ENCODE measurements around the gene PIGZ. TPM values are rescaled to one million over a fixed set of nuclear protein-coding genes. Genes with fewer than 3 reads are reported as not detected.

Gene PIGZ
- total RNA-seq, 2 experiments from 2014 or later = 0.65 to 0.71 TPM

- H3K4me3 Mint-ChIP-seq = no peak overlapping the region
- intact Hi-C loops (cut with micrococcal nuclease) = no loop called here
- DNase-seq = no peak
- peaks cover 5% of the 10 kb centered on the region for H3K4me1 Mint-ChIP-seq (ENCODE audit: low read depth)
- H3K36me3 Mint-ChIP-seq = peaks cover 28% of the 10 kb centered on the region
- H3K27ac Mint-ChIP-seq = no peak overlapping the region
- POLR2A ChIA-PET = no interaction called here
- no peaks in the 10 kb centered on the region for H3K27me3 Mint-ChIP-seq
- CTCF ChIA-PET = no interaction called here
- H3K9me3 Mint-ChIP-seq = peaks cover 3% of the 10 kb centered on the region
Measured at GRCh38 chr3:196916995-196917394, 51.6 kb downstream of the PIGZ start.

GRCh38 chr3:196916221-196916620, 52.4 kb downstream of the PIGZ start:
- H3K36me3 Mint-ChIP-seq = peaks cover 28% of the 10 kb centered on the region
- no peak overlapping the region for H3K4me3 Mint-ChIP-seq
- no peaks in the 10 kb centered on the region for H3K27me3 Mint-ChIP-seq
- peaks cover 3% of the 10 kb centered on the region for H3K9me3 Mint-ChIP-seq
- intact Hi-C loops (cut with micrococcal nuclease) = no loop called here
- POLR2A ChIA-PET = no interaction called here
- H3K4me1 Mint-ChIP-seq (ENCODE audit: low read depth) = peaks cover 5% of the 10 kb centered on the region
- CTCF ChIA-PET = no interaction called here
- no peak for DNase-seq
- no peak overlapping the region for H3K27ac Mint-ChIP-seq

- H3K27me3 Mint-ChIP-seq = no peaks in the 10 kb centered on the region
- H3K36me3 Mint-ChIP-seq = peaks cover 28% of the 10 kb centered on the region
- intact Hi-C loops (cut with micrococcal nuclease) = no loop called here
- H3K27ac Mint-ChIP-seq = no peak overlapping the region
- H3K9me3 Mint-ChIP-seq = peaks cover 3% of the 10 kb centered on the region
- peaks cover under 1% of the 10 kb centered on the region for H3K4me1 Mint-ChIP-seq (ENCODE audit: low read depth)
- POLR2A ChIA-PET = no interaction called here
- no peak overlapping the region for H3K4me3 Mint-ChIP-seq
- CTCF ChIA-PET = no interaction called here
- no peak for DNase-seq
Measured at GRCh38 chr3:196915375-196915774, 53.3 kb downstream of the PIGZ start.

GRCh38 chr3:196914866-196915265, 53.8 kb downstream of the PIGZ start:
- CTCF ChIA-PET = no interaction called here
- no peak overlapping the region for H3K4me3 Mint-ChIP-seq
- intact Hi-C loops (cut with micrococcal nuclease) = no loop called here
- POLR2A ChIA-PET = no interaction called here
- no peaks in the 10 kb centered on the region for H3K4me1 Mint-ChIP-seq (ENCODE audit: low read depth)
- H3K27me3 Mint-ChIP-seq = no peaks in the 10 kb centered on the region
- H3K9me3 Mint-ChIP-seq = peaks cover 3% of the 10 kb centered on the region
- no peak for DNase-seq
- no peak overlapping the region for H3K27ac Mint-ChIP-seq
- peaks cover 28% of the 10 kb centered on the region for H3K36me3 Mint-ChIP-seq

GRCh38 chr3:196903740-196904139, 64.9 kb downstream of the PIGZ start:
- no peak overlapping the region for H3K4me3 Mint-ChIP-seq
- H3K9me3 Mint-ChIP-seq = no peaks in the 10 kb centered on the region
- CTCF ChIA-PET = interaction anchor here (1.2 to 1.5 kb wide), 2 partner anchors 66 to 126 kb away, joined by 3 to 4 read pairs; partner anchors contain the start of gene MELTF
- no peaks in the 10 kb centered on the region for H3K4me1 Mint-ChIP-seq (ENCODE audit: low read depth)
- no peak overlapping the region for H3K27ac Mint-ChIP-seq
- intact Hi-C loops (cut with micrococcal nuclease) = no loop called here
- POLR2A ChIA-PET = no interaction called here
- no peaks in the 10 kb centered on the region for H3K27me3 Mint-ChIP-seq
- DNase-seq = no peak
- peaks cover 35% of the 10 kb centered on the region for H3K36me3 Mint-ChIP-seq

- H3K4me1 Mint-ChIP-seq (ENCODE audit: low read depth) = no peaks in the 10 kb centered on the region
- H3K9me3 Mint-ChIP-seq = no peaks in the 10 kb centered on the region
- intact Hi-C loops (cut with micrococcal nuclease) = no loop called here
- ChIA-PET CTCF (interaction anchor here (1.7 kb wide), 1 partner anchor 293 kb away, joined by 4 read pairs; no protein-coding TSS in a partner anchor), POLR2A (no interaction called here)
- no peaks in the 10 kb centered on the region for H3K27me3 Mint-ChIP-seq
- H3K4me3 Mint-ChIP-seq = no peak overlapping the region
- H3K36me3 Mint-ChIP-seq = peaks cover 29% of the 10 kb centered on the region
- no peak overlapping the region for H3K27ac Mint-ChIP-seq
- DNase-seq = no peak
Measured at GRCh38 chr3:196902296-196902695, 66.3 kb downstream of the PIGZ start.

GRCh38 chr3:196901768-196902167, 66.9 kb downstream of the PIGZ start:
- intact Hi-C loops (cut with micrococcal nuclease) = no loop called here
- no peaks in the 10 kb centered on the region for H3K9me3 Mint-ChIP-seq
- no peaks in the 10 kb centered on the region for H3K27me3 Mint-ChIP-seq
- DNase-seq = no peak
- no peaks in the 10 kb centered on the region for H3K4me1 Mint-ChIP-seq (ENCODE audit: low read depth)
- no peak overlapping the region for H3K27ac Mint-ChIP-seq
- CTCF ChIA-PET = interaction anchor here (1.7 kb wide), 1 partner anchor 293 kb away, joined by 4 read pairs; no protein-coding TSS in a partner anchor
- H3K4me3 Mint-ChIP-seq = no peak overlapping the region
- POLR2A ChIA-PET = no interaction called here
- H3K36me3 Mint-ChIP-seq = peaks cover 29% of the 10 kb centered on the region

Other genes starting within 250 kb of the PIGZ start
- 100 to 1,000 TPM in 1 of 2 experiments, 10 to 100 TPM in 1; 98.4 to 101 TPM for gene PAK2, start 229.0 kb downstream of the PIGZ start, total RNA-seq
- 10 to 100 TPM; 30.5 to 32.0 TPM for gene SENP5, start 100.9 kb downstream of the PIGZ start, total RNA-seq
- 10 to 100 TPM; 83.0 to 85.1 TPM for gene NCBP2, start 26.3 kb downstream of the PIGZ start, total RNA-seq
- gene MELTF, start 61.0 kb upstream of the PIGZ start, total RNA-seq = 1 to 10 TPM; 6.0 TPM